ENCODE data around the gene TNFSF13B. TPM values are rescaled to one million over a fixed set of nuclear protein-coding genes. Genes with fewer than 3 reads are reported as not detected.

The TNFSF13B gene
- total and polyA plus RNA-seq, 2 of the 8 experiments (the other 6 are each of a cell fraction or from before 2014, with no cell fraction given) = not detected

- Histone ChIP-seq H2BK15ac (ENCODE audit: low read length) (no peak overlapping the region), H2BK120ac (replicated peaks; ENCODE audit: low read depth, low read length) (no peak overlapping the region), H3K4me2 (ENCODE audit: insufficient read depth in 1 of 2, low read depth in 2 of 2, low read length in 2 of 2) (no peak overlapping the region), H2BK20ac (ENCODE audit: low read length) (no peak overlapping the region), H2AFZ (ENCODE audit: low read length) (no peak overlapping the region), H2BK12ac (ENCODE audit: low read depth, low read length) (no peak overlapping the region), H3K79me2 (ENCODE audit: control insufficient read depth in 1 of 2, insufficient read depth in 2 of 2, low read length in 2 of 2) (no peaks in the 10 kb centered on the region), H3K27ac (ENCODE audit: low read depth, low read length) (no peak overlapping the region), H4K20me1 (replicated peaks in 1 of 2; ENCODE audit: control insufficient read depth in 1 of 2, insufficient read depth in 2 of 2, low read length in 2 of 2) (no peaks in the 10 kb centered on the region), H3K4me3 (ENCODE audit: extremely low read depth in 1 of 4, insufficient read depth in 2 of 4, low read depth in 3 of 4, low read length in 4 of 4) (no peak overlapping the region), H4K91ac (replicated peaks; ENCODE audit: insufficient read length, low read length) (no peak overlapping the region), H3K23me2 (ENCODE audit: low read depth, low read length) (no peaks in the 10 kb centered on the region; the same call in 1 of the 2 replicates), H3K27me3 (replicated peaks in 1 of 4; ENCODE audit: control insufficient read depth in 3 of 4, extremely low read depth in 1 of 4, insufficient read depth in 3 of 4, low read length in 3 of 4) (no peaks in the 10 kb centered on the region), H3K9me3 (ENCODE audit: insufficient read depth in 2 of 2, low read depth in 1 of 2, low read length in 1 of 2) (no peaks in the 10 kb centered on the region), H3K56ac (replicated peaks; ENCODE audit: insufficient read length, low read depth, low read length) (no peak overlapping the region), H3K4ac (replicated peaks; ENCODE audit: insufficient read length, low read depth, low read length) (no peak overlapping the region), H3K23ac (ENCODE audit: insufficient read length) (no peak overlapping the region), H3K14ac (ENCODE audit: insufficient read length) (no peak overlapping the region), H4K5ac (ENCODE audit: insufficient read length, low read depth, low read length) (no peak overlapping the region), H3K79me1 (ENCODE audit: low read depth, low read length) (no peaks in the 10 kb centered on the region), H2AK5ac (ENCODE audit: low read depth, low read length) (no peak overlapping the region), H3K4me1 (replicated peaks in 1 of 4; ENCODE audit: control insufficient read depth in 3 of 4, insufficient read depth in 4 of 4, low read length in 3 of 4) (no peaks in the 10 kb centered on the region; a peak in 1 of 7 replicates), H2BK5ac (ENCODE audit: low read depth, low read length) (no peak overlapping the region), H3K18ac (ENCODE audit: extremely low read depth, low read length) (no peak overlapping the region), H4K8ac (ENCODE audit: extremely low read depth, insufficient read depth, low read length) (no peak overlapping the region), H3K9ac (replicated peaks in 1 of 4; ENCODE audit: extremely low read depth in 1 of 4, low read depth in 3 of 4, low read length in 3 of 4) (no peak overlapping the region), H3K36me3 (ENCODE audit: control insufficient read depth in 2 of 4, insufficient read depth in 4 of 4, low read length in 3 of 4) (no peaks in the 10 kb centered on the region)
- POLR2A ChIA-PET (ENCODE audit: partially characterized antibody) = no interaction called here
- no peak for DNase-seq (ENCODE audit: low read depth in 1 of 2, low spot score in 2 of 2)
- CTCF ChIA-PET (ENCODE audit: partially characterized antibody) = no interaction called here
- FAIRE-seq = no peak
- WGBS, 2 experiments (ENCODE audit: extremely low coverage in 1 of 2, insufficient coverage in 1 of 2, insufficient read length in 1 of 2, insufficient replicate concordance in 2 of 2, low coverage in 1 of 2, low lambda C conversion rate in 2 of 2, missing lambda C conversion rate in 1 of 2) = 90% methylated on average over 4 of the region's 4 CpGs; no CpG with 5 or more reads in 1 of the 2 experiments
- TF ChIP-seq EP300 (IDR thresholded peaks at IDR 0.05; ENCODE audit: borderline replicate concordance in 1 of 2, low read depth in 2 of 2, low read length in 2 of 2) (no peak), POU5F1 (IDR thresholded peaks at IDR 0.05; ENCODE audit: low read depth, low read length) (no peak), SIRT6 (IDR thresholded peaks at IDR 0.05; ENCODE audit: low read length) (no peak), RAD21 (IDR thresholded peaks at IDR 0.05 in 1 of 2, conservative IDR thresholded peaks at IDR 0.05 in 1 of 2; ENCODE audit: low read depth in 2 of 2, low read length in 2 of 2) (no peak), ZNF274 (IDR thresholded peaks at IDR 0.05; ENCODE audit: borderline replicate concordance, extremely low read depth, low read length) (no peak), SP1 (IDR thresholded peaks at IDR 0.05; ENCODE audit: low read depth, low read length) (no peak), SP4 (IDR thresholded peaks at IDR 0.05; ENCODE audit: low read length) (no peak), TBP (IDR thresholded peaks at IDR 0.05; ENCODE audit: low read depth, low read length) (no peak), KDM5A (IDR thresholded peaks at IDR 0.05; ENCODE audit: low read length) (no peak), BACH1 (IDR thresholded peaks at IDR 0.05; ENCODE audit: low read length) (no peak), SRF (IDR thresholded peaks at IDR 0.05; ENCODE audit: low read depth, low read length) (no peak), TEAD4 (IDR thresholded peaks at IDR 0.05; ENCODE audit: low read depth, low read length) (no peak), HDAC2 (IDR thresholded peaks at IDR 0.05; ENCODE audit: borderline replicate concordance in 1 of 2, low read depth in 2 of 2, low read length in 2 of 2) (no peak), ATF3 (IDR thresholded peaks at IDR 0.05; ENCODE audit: insufficient read depth, low read depth, low read length) (no peak), SP2 (IDR thresholded peaks at IDR 0.05; ENCODE audit: low read length) (no peak)
Measured at GRCh38 chr13:108267347-108267746, 2.2 kb upstream of the TNFSF13B start.

All from H1 (cell line).